ENCODE data around the gene WFDC9. TPM values are rescaled to one million over a fixed set of nuclear protein-coding genes. Genes with fewer than 3 reads are reported as not detected.

Gene WFDC9
- polyA plus RNA-seq, 1 donor (not counting 4 experiments of a cell fraction or from before 2014, with no cell fraction given) = not detected

GRCh38 chr20:45649312-45649863, 18.3 kb upstream of the WFDC9 start:
- Histone ChIP-seq H2AFZ (ENCODE audit: control insufficient read depth, low read length) (no peak overlapping the region), H3K4me3 (ENCODE audit: control insufficient read depth in 2 of 3, extremely low read depth in 1 of 3, insufficient read depth in 2 of 3, low read depth in 1 of 3, low read length in 3 of 3) (no peak overlapping the region), H3K4me2 (ENCODE audit: control insufficient read depth, extremely low read depth, insufficient read depth, low read depth, low read length) (no peak overlapping the region), H3K9ac (ENCODE audit: control insufficient read depth, extremely low read depth, insufficient read depth, low read length) (no peak overlapping the region), H3K27ac (ENCODE audit: control insufficient read depth, insufficient read depth, low read length) (no peak overlapping the region), H3K79me2 (ENCODE audit: control insufficient read depth, insufficient read depth, low read length) (no peaks in the 10 kb centered on the region), H3K36me3 (ENCODE audit: control insufficient read depth in 2 of 2, extremely low read depth in 1 of 2, insufficient read depth in 2 of 2, low read length in 2 of 2) (no peaks in the 10 kb centered on the region), H4K20me1 (ENCODE audit: control insufficient read depth, extremely low read depth, insufficient read depth, low read length) (no peaks in the 10 kb centered on the region), H3K4me1 (ENCODE audit: control insufficient read depth, extremely low read depth, insufficient read depth, low read length) (no peaks in the 10 kb centered on the region), H3K27me3 (ENCODE audit: control insufficient read depth, extremely low read depth, insufficient read depth, low read length) (no peaks in the 10 kb centered on the region), H3K9me3 (ENCODE audit: control insufficient read depth, low read depth, low read length) (no peaks in the 10 kb centered on the region), H3K9me1 (ENCODE audit: control insufficient read depth, extremely low read depth, insufficient read depth, low read length) (no peaks in the 10 kb centered on the region)
- no peak for TF ChIP-seq EZH2 (IDR thresholded peaks at IDR 0.05; ENCODE audit: low read length)
- TF ChIP-seq CTCF (optimal IDR thresholded peaks at IDR 0.05 in 1 of 3, IDR thresholded peaks at IDR 0.05 in 1 of 3, conservative IDR thresholded peaks at IDR 0.05 in 1 of 3; ENCODE audit: extremely low read depth in 1 of 3, insufficient read depth in 2 of 3, low read length in 3 of 3) = no peak
- no peak for DNase-seq (ENCODE audit: low read depth, low spot score)
- FAIRE-seq = no peak
- dilution Hi-C loops (cut with MboI; ENCODE audit: extremely low pct_ligation_motif_present, low sequenced_read_pairs) = no loop called here

- no peak overlapping the region for H2AFZ ChIP-seq (ENCODE audit: control insufficient read depth, low read length)
- no peak overlapping the region for H3K27ac ChIP-seq (ENCODE audit: control insufficient read depth, insufficient read depth, low read length)
- no peaks in the 10 kb centered on the region for H3K27me3 ChIP-seq (ENCODE audit: control insufficient read depth, extremely low read depth, insufficient read depth, low read length)
- FAIRE-seq (no peak), DNase-seq (ENCODE audit: low read depth, low spot score) (no peak)
- no peak overlapping the region for H3K4me2 ChIP-seq (ENCODE audit: control insufficient read depth, extremely low read depth, insufficient read depth, low read depth, low read length)
- H3K79me2 ChIP-seq (ENCODE audit: control insufficient read depth, insufficient read depth, low read length) = no peaks in the 10 kb centered on the region
- no peak for TF ChIP-seq CTCF (optimal IDR thresholded peaks at IDR 0.05 in 1 of 3, IDR thresholded peaks at IDR 0.05 in 1 of 3, conservative IDR thresholded peaks at IDR 0.05 in 1 of 3; ENCODE audit: extremely low read depth in 1 of 3, insufficient read depth in 2 of 3, low read length in 3 of 3)
- no peaks in the 10 kb centered on the region for H3K4me1 ChIP-seq (ENCODE audit: control insufficient read depth, extremely low read depth, insufficient read depth, low read length)
- H3K36me3 ChIP-seq (ENCODE audit: control insufficient read depth in 2 of 2, extremely low read depth in 1 of 2, insufficient read depth in 2 of 2, low read length in 2 of 2) = no peaks in the 10 kb centered on the region
- no peaks in the 10 kb centered on the region for H3K9me1 ChIP-seq (ENCODE audit: control insufficient read depth, extremely low read depth, insufficient read depth, low read length)
- H4K20me1 ChIP-seq (ENCODE audit: control insufficient read depth, extremely low read depth, insufficient read depth, low read length) = no peaks in the 10 kb centered on the region
- no peak overlapping the region for H3K4me3 ChIP-seq (ENCODE audit: control insufficient read depth in 2 of 3, extremely low read depth in 1 of 3, insufficient read depth in 2 of 3, low read depth in 1 of 3, low read length in 3 of 3)
- dilution Hi-C loops (cut with MboI; ENCODE audit: extremely low pct_ligation_motif_present, low sequenced_read_pairs) = no loop called here
- H3K9me3 ChIP-seq (ENCODE audit: control insufficient read depth, low read depth, low read length) = no peaks in the 10 kb centered on the region
- no peak overlapping the region for H3K9ac ChIP-seq (ENCODE audit: control insufficient read depth, extremely low read depth, insufficient read depth, low read length)
Measured at GRCh38 chr20:45647441-45648050, 16.5 kb upstream of the WFDC9 start.

All from keratinocyte (primary cell).